GM12878 (cell line): Measurements from ENCODE around the gene EBF3. TPM values are rescaled to one million over a fixed set of nuclear protein-coding genes. Genes with fewer than 3 reads are reported as not detected.

Experiments used
- ATAC-seq: fragments of 200-7000 bp; cut with Tn5 transposase; 3 replicates; pipeline ENCODE4 v1.9.1; 2020; ENCODE audit warnings: mild to moderate bottlenecking, moderate library complexity
- BruUV-seq: library from RNA; stranded (reverse); fragments of 400-500 nt; replicated peaks from 2 replicates; lab custom pipeline; 2021; lab: Mats Ljungman, UMichigan
- CTCF ChIA-PET: fragments of 300-600 bp; sonication (Branson Sonifier 250); formaldehyde crosslinking; extraction: SDS; loops from one replicate; lab custom pipeline; 2021; ENCODE audit warnings: inconsistent platforms; lab: Yijun Ruan, JAX
- POLR2A ChIA-PET: fragments of 350-600 bp; formaldehyde crosslinking; extraction: SDS; loops from one replicate; lab custom pipeline; 2021; ENCODE audit warnings: inconsistent platforms; lab: Charles Lee
- RAD21 ChIA-PET: fragments of 300-600 bp; sonication (Branson Sonifier 250); formaldehyde crosslinking; loops from one replicate; lab custom pipeline; 2023; ENCODE audit warnings: antibody characterized with exemption; ENCODE audit not compliant: unreplicated experiment; lab: Charles Lee
- SMC1A ChIA-PET: fragments of 300-600 bp; sonication (Branson Sonifier 250); formaldehyde crosslinking; loops from one replicate; lab custom pipeline; 2023; ENCODE audit not compliant: unreplicated experiment, uncharacterized antibody; lab: Charles Lee
- DNase-seq: peaks from one replicate; pipeline ENCODE4 v3.0.0-alpha.2; 2011; ENCODE audit warnings: low read depth, low spot score
- FAIRE-seq: peaks from 3 replicates; lab custom pipeline; 2011; peaks lifted over from hg19 to GRCh38; lab: Jason Lieb, UNC
- H2AFZ ChIP-seq: 2 replicates; pipeline ENCODE4 v1.6.0; 2011; ENCODE audit warnings: low read depth, low read length, control low read depth; ENCODE audit not compliant: control insufficient read depth
- H3K27ac ChIP-seq: 2 replicates; pipeline ENCODE4 v1.5.1; 2011; ENCODE audit warnings: control low read depth; ENCODE audit not compliant: control insufficient read depth, insufficient read depth
- H3K27me3 ChIP-seq, 2 experiments: replicated peaks in 1 of 2; 2 replicates each; pipeline versions ENCODE4 v1.6.0 to v1.6.1; 2011; ENCODE audit warnings: low read length in 1 of 2; ENCODE audit not compliant: control insufficient read depth in 2 of 2, insufficient read depth in 2 of 2
- H3K36me3 ChIP-seq, 2 experiments: 2 replicates each; pipeline ENCODE4 v1.5.1; 2011; ENCODE audit warnings: low read length in 1 of 2; ENCODE audit not compliant: control insufficient read depth in 2 of 2, insufficient read depth in 2 of 2
- H3K4me1 ChIP-seq: 2 replicates; pipeline ENCODE4 v1.6.1; 2011; ENCODE audit warnings: mild to moderate bottlenecking, low read length, moderate library complexity, mixed read lengths; ENCODE audit not compliant: control insufficient read depth, insufficient read depth
- H3K4me2 ChIP-seq: 2 replicates; pipeline ENCODE4 v1.6.0; 2011; ENCODE audit warnings: control low read depth; ENCODE audit not compliant: control insufficient read depth, insufficient read depth
- H3K4me3 ChIP-seq: fragments of 200-600 bp; sonication (generic); 2 replicates; pipeline ENCODE4 v1.5.1; 2016
- H3K79me2 ChIP-seq: 2 replicates; pipeline ENCODE4 v1.6.0; 2011; ENCODE audit warnings: low read length; ENCODE audit not compliant: control insufficient read depth, insufficient read depth
- H3K9ac ChIP-seq: 2 replicates; pipeline ENCODE4 v1.8.0; 2011; ENCODE audit warnings: low read length, control low read depth, mixed read lengths; ENCODE audit not compliant: control insufficient read depth, insufficient read depth
- H3K9me3 ChIP-seq: replicated peaks from 3 replicates; pipeline ENCODE4 v1.5.1; 2011; ENCODE audit warnings: mild to moderate bottlenecking, low read length; ENCODE audit not compliant: control insufficient read depth, insufficient read depth
- H4K20me1 ChIP-seq: 2 replicates; pipeline ENCODE4 v1.6.0; 2011; ENCODE audit not compliant: control insufficient read depth, insufficient read depth
- ATF2 ChIP-seq: IDR thresholded peaks from 2 replicates; pipeline ENCODE4 v1.6.1; 2012; ENCODE audit warnings: low read length, inconsistent platforms
- DPF2 ChIP-seq: fragments of 450-650 bp; IDR thresholded peaks from 2 replicates; pipeline ENCODE4 v1.6.1; 2017; ENCODE audit warnings: mild to moderate bottlenecking
- E4F1 ChIP-seq: fragments of 450-650 bp; IDR thresholded peaks from 2 replicates; pipeline ENCODE4 v1.6.1; 2018; ENCODE audit warnings: borderline replicate concordance, mild to moderate bottlenecking; ENCODE audit not compliant: partially characterized antibody
- IRF4 ChIP-seq: IDR thresholded peaks from 2 replicates; pipeline ENCODE4 v1.6.1; 2011; ENCODE audit warnings: low read depth, low read length
- NR2C1 ChIP-seq: fragments of 450-650 bp; IDR thresholded peaks from 2 replicates; pipeline ENCODE4 v1.6.1; 2017; ENCODE audit warnings: antibody characterized with exemption, mild to moderate bottlenecking, moderate library complexity
- SIN3A ChIP-seq: IDR thresholded peaks from 2 replicates; pipeline ENCODE4 v1.6.1; 2012; ENCODE audit warnings: low read depth, low read length, improper control_type of control experiment
- TBL1XR1 ChIP-seq: IDR thresholded peaks from 2 replicates; pipeline ENCODE4 v1.6.1; 2012; ENCODE audit warnings: low read depth, low read length, improper control_type of control experiment
- ZNF207 ChIP-seq: fragments of 450-650 bp; IDR thresholded peaks from 2 replicates; pipeline ENCODE4 v1.6.1; 2014; ENCODE audit warnings: antibody characterized with exemption, mild to moderate bottlenecking, borderline replicate concordance
- ZNF622 ChIP-seq: fragments of 450-650 bp; IDR thresholded peaks from 2 replicates; pipeline ENCODE4 v1.6.1; 2017; ENCODE audit warnings: mild to moderate bottlenecking, inconsistent platforms
- WGBS: methylation state at CpG from one replicate; pipeline ENCODE4 v1.1.6; 2016; ENCODE audit warnings: low lambda C conversion rate; ENCODE audit not compliant: insufficient replicate concordance, insufficient coverage; ENCODE audit errors: missing lambda C conversion rate; 5-methylcytosine and 5-hydroxymethylcytosine counted together
- in situ Hi-C: fragments of 300-500 bp; cut with MboI; formaldehyde crosslinking; loops from 9 replicates; pipeline ENCODE4 v1.14.3; 2018; ENCODE audit warnings: mixed read lengths
- intact Hi-C: fragments of 100-400 bp; cut with micrococcal nuclease; formaldehyde crosslinking; loops from one replicate; pipeline ENCODE4 v1.14.2; 2022; ENCODE audit not compliant: unreplicated experiment
- polyA plus RNA-seq, 11 experiments: library from polyadenylated mRNA; depleted of rRNA in 4 of 11; unstranded in 6 of 11; stranded (reverse) in 5 of 11; fragments of >200 nt; fragmentation: Nextera tagmentation in 4 of 11; fragmentation: Illumina TruSeq in 1 of 11; extraction: Ambion mirVana in 4 of 11; extraction: Trizol in 1 of 11; gene quantifications; 1 replicate in 1 of 11; 2 replicates in 10 of 11; pipeline versions ENCODE4 v1.2.1 to v1.2.3, GENCODE V29; 2011 to 2016; ENCODE audit warnings: inconsistent platforms in 2 of 11, missing spikeins in 2 of 11, low read depth in 1 of 11
- total RNA-seq, 4 experiments: library from RNA; depleted of rRNA in 3 of 4; stranded (reverse); fragments of >200 nt in 3 of 4; fragmentation: Illumina TruSeq in 1 of 4; extraction: Trizol in 1 of 4; gene quantifications; 2 replicates each; pipeline versions ENCODE4 v1.2.1 to v1.2.3, GENCODE V29; 2013 to 2021

Gene EBF3
- total and polyA plus RNA-seq, 10 of the 15 experiments (the other 5 are each of a cell fraction or from before 2014, with no cell fraction given), result not detected

GRCh38 chr10:129890170-129890569 lies 73.9 kb downstream of the EBF3 start:
- POLR2A ChIA-PET, result no interaction called here

More at GRCh38 chr10:129890170-129890569, 73.9 kb downstream of the EBF3 start:
- Histone ChIP-seq H3K79me2 (no peaks in the 10 kb centered on the region), H2AFZ (no peak overlapping the region), H3K4me2 (no peak overlapping the region), H3K9ac (no peak overlapping the region), H3K36me3 (no peaks in the 10 kb centered on the region), H3K9me3 (no peaks in the 10 kb centered on the region), H3K27me3 (no peaks in the 10 kb centered on the region), H3K27ac (no peak overlapping the region), H3K4me3 (no peak overlapping the region), H3K4me1 (no peaks in the 10 kb centered on the region), H4K20me1 (no peaks in the 10 kb centered on the region)
- WGBS, result 52% methylated on average over 15 of the region's 15 CpGs
- intact Hi-C loops (no loop called here), in situ Hi-C loops (no loop called here)
- CTCF ChIA-PET, result interaction anchor here (1.0 to 2.2 kb wide), 2 partner anchors 162 to 237 kb away, joined by 6 to 9 read pairs; no protein-coding TSS in a partner anchor
- no peak for FAIRE-seq
- no peak for DNase-seq
- RAD21 ChIA-PET, result no interaction called here
- TF ChIP-seq IRF4 (no peak), ZNF207 (no peak), ATF2 (no peak), NR2C1 (no peak), DPF2 (no peak), E4F1 (no peak), SIN3A (no peak), ZNF622 (no peak), TBL1XR1 (no peak)
- SMC1A ChIA-PET, result no interaction called here
- no peak for ATAC-seq
- BruUV-seq, result no TSS peak
